ENCODE data around the gene NTHL1.

The NTHL1 gene

DNA sequence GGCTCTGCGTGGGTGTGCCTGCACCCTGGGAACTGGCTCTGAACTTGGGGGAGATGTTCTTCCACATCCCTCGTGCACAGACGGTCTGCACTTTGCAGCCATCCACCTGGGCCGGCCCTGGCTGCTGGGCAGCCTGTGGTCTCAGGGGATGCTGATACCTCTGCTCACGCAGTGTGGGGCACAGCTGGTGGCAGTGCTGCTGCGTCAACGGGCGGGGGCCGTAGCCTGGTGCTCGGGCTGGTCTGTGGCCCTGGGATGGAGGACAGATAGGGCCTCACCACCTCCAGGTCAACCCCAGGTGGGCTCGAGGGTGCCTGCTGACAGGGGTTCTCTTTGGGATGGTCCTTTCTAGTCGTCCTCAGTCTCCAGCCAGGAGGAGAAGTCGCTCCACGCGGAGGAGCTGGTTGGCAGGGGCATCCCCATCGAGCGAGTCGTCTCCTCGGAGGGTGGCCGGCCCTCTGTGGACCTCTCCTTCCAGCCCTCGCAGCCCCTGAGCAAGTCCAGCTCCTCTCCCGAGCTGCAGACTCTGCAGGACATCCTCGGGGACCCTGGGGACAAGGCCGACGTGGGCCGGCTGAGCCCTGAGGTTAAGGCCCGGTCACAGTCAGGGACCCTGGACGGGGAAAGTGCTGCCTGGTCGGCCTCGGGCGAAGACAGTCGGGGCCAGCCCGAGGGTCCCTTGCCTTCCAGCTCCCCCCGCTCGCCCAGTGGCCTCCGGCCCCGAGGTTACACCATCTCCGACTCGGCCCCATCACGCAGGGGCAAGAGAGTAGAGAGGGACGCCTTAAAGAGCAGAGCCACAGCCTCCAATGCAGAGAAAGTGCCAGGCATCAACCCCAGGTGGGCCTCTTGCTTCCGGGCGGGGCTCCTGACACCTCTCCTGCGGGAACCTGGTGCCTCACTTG lies 36.5 kb upstream of the NTHL1 start:
- TF ChIP-seq CREB1 (IDR thresholded peaks at IDR 0.05; ENCODE audit: low read depth) (no peak), TEAD4 (IDR thresholded peaks at IDR 0.05) (no peak), ZBTB7A (IDR thresholded peaks at IDR 0.05; ENCODE audit: low read depth) (no peak), NFIC (IDR thresholded peaks at IDR 0.05) (no peak), YY1 (IDR thresholded peaks at IDR 0.05; ENCODE audit: low read depth) (no peak), FOXM1 (IDR thresholded peaks at IDR 0.05; ENCODE audit: borderline replicate concordance, low read depth) (no peak), EGR1 (IDR thresholded peaks at IDR 0.05) (no peak), TCF12 (IDR thresholded peaks at IDR 0.05; ENCODE audit: low read depth) (no peak), CEBPB (IDR thresholded peaks at IDR 0.05) (no peak)

DNA sequence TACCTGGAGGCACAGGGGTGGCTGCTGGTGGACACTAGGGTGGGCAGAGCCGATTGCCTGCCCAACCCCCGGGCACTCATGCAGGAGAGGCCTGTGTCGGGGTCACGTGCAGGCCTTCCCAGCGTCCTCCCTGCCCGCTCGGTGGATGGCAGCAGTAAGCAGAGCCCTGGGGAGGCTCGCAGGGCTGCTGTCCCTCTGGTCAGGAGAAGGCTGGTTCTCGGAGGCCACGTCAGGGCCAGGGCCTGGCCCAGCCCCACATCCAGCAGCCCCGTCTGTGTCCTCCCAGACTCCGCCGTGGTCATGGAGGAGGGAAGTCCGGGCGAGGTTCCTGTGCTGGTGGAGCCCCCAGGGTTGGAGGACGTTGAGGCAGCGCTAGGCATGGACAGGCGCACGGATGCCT lies 35.8 kb upstream of the NTHL1 start:
- TF ChIP-seq CREB1 (IDR thresholded peaks at IDR 0.05; ENCODE audit: low read depth), result no peak
- TF ChIP-seq NFIC (IDR thresholded peaks at IDR 0.05), result no peak
- no peak for TF ChIP-seq YY1 (IDR thresholded peaks at IDR 0.05; ENCODE audit: low read depth)
- TF ChIP-seq FOXM1 (IDR thresholded peaks at IDR 0.05; ENCODE audit: borderline replicate concordance, low read depth), result no peak
- TF ChIP-seq EGR1 (IDR thresholded peaks at IDR 0.05), result no peak
- TF ChIP-seq, protein P1, sequence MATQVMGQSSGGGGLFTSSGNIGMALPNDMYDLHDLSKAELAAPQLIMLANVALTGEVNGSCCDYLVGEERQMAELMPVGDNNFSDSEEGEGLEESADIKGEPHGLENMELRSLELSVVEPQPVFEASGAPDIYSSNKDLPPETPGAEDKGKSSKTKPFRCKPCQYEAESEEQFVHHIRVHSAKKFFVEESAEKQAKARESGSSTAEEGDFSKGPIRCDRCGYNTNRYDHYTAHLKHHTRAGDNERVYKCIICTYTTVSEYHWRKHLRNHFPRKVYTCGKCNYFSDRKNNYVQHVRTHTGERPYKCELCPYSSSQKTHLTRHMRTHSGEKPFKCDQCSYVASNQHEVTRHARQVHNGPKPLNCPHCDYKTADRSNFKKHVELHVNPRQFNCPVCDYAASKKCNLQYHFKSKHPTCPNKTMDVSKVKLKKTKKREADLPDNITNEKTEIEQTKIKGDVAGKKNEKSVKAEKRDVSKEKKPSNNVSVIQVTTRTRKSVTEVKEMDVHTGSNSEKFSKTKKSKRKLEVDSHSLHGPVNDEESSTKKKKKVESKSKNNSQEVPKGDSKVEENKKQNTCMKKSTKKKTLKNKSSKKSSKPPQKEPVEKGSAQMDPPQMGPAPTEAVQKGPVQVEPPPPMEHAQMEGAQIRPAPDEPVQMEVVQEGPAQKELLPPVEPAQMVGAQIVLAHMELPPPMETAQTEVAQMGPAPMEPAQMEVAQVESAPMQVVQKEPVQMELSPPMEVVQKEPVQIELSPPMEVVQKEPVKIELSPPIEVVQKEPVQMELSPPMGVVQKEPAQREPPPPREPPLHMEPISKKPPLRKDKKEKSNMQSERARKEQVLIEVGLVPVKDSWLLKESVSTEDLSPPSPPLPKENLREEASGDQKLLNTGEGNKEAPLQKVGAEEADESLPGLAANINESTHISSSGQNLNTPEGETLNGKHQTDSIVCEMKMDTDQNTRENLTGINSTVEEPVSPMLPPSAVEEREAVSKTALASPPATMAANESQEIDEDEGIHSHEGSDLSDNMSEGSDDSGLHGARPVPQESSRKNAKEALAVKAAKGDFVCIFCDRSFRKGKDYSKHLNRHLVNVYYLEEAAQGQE (IDR thresholded peaks at IDR 0.05; ENCODE audit: low read depth), result no peak

DNA sequence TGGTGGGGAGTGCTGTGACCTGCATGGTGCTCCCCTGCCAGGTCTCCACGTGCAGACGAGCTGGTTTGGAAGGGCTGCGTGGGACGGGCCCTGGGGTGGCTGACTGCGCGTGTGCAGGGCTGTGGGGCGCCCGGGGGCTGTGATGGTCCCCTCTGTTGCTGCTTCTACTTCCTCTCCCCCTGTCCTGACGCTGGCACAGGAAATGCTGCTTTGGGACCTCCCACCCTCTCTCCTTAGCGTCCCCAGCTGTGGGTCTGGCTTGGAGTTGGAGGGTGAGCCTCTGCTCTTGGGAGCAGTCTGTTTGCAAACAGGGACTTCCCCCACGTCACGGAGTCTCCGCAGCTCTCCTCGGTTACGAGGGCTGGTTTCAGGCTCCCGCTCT lies 35.3 kb upstream of the NTHL1 start:
- TF ChIP-seq EP300 (IDR thresholded peaks at IDR 0.05; ENCODE audit: borderline replicate concordance) (no peak), ZBTB7A (IDR thresholded peaks at IDR 0.05; ENCODE audit: low read depth) (no peak), TCF12 (IDR thresholded peaks at IDR 0.05; ENCODE audit: low read depth) (no peak), MAX (IDR thresholded peaks at IDR 0.05) (no peak), YY1 (IDR thresholded peaks at IDR 0.05; ENCODE audit: low read depth) (no peak), TEAD4 (IDR thresholded peaks at IDR 0.05) (no peak), CREB1 (IDR thresholded peaks at IDR 0.05; ENCODE audit: low read depth) (no peak), FOXM1 (IDR thresholded peaks at IDR 0.05; ENCODE audit: borderline replicate concordance, low read depth) (no peak), NFIC (IDR thresholded peaks at IDR 0.05) (no peak), RAD21 (IDR thresholded peaks at IDR 0.05; ENCODE audit: low read depth) (no peak), USF1 (IDR thresholded peaks at IDR 0.05) (no peak), TAF1 (IDR thresholded peaks at IDR 0.05; ENCODE audit: low read depth) (no peak), CEBPB (IDR thresholded peaks at IDR 0.05) (no peak), EGR1 (IDR thresholded peaks at IDR 0.05) (no peak)
- TF ChIP-seq, protein P1 (IDR thresholded peaks at IDR 0.05; ENCODE audit: low read depth), result no peak

- no peak for TF ChIP-seq TEAD4 (IDR thresholded peaks at IDR 0.05)
- no peak for TF ChIP-seq EP300 (IDR thresholded peaks at IDR 0.05; ENCODE audit: borderline replicate concordance)
- TF ChIP-seq, protein P1 (IDR thresholded peaks at IDR 0.05; ENCODE audit: low read depth), result no peak
- TF ChIP-seq TCF12 (IDR thresholded peaks at IDR 0.05; ENCODE audit: low read depth), result no peak
- no peak for TF ChIP-seq MAX (IDR thresholded peaks at IDR 0.05)
- no peak for TF ChIP-seq CEBPB (IDR thresholded peaks at IDR 0.05)
- TF ChIP-seq RAD21 (IDR thresholded peaks at IDR 0.05; ENCODE audit: low read depth), result peak; percentile 36
Measured at GRCh38 chr16:2082171-2082982, 34.7 kb upstream of the NTHL1 start.

Data from Ishikawa (cell line).